ENCODE measurements around the gene LGALS13. TPM values are rescaled to one million over a fixed set of nuclear protein-coding genes. Genes with fewer than 3 reads are reported as not detected.

Gene LGALS13
- total RNA-seq, 1 donor from 2014 or later: not detected

DNA sequence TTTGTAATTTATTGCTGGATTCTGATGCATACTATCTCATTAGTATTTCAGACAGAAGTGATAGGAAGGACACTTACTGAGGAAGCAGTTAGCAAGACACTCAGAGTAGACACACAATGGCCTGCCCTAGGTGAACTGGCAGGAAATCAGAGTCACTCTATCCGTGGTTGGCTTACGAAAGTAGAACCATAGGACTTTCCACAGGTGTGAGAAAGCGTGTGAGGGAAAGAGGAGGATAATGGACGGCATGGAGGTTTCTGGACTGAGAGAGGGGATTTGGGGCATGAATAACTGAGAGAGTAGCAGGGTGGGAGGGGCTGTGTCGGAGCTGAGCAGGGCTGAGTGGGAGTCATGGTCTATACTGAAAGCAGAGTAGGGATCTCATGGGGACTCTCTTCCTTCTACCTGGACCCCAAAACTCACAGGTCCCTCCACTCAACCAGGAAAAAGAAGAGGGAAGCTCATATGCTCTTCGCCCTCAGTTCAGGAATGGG lies 43.7 kb upstream of the LGALS13 start:
- H3K27ac Mint-ChIP-seq: no peak overlapping the region
- TF ChIP-seq, protein P1, sequence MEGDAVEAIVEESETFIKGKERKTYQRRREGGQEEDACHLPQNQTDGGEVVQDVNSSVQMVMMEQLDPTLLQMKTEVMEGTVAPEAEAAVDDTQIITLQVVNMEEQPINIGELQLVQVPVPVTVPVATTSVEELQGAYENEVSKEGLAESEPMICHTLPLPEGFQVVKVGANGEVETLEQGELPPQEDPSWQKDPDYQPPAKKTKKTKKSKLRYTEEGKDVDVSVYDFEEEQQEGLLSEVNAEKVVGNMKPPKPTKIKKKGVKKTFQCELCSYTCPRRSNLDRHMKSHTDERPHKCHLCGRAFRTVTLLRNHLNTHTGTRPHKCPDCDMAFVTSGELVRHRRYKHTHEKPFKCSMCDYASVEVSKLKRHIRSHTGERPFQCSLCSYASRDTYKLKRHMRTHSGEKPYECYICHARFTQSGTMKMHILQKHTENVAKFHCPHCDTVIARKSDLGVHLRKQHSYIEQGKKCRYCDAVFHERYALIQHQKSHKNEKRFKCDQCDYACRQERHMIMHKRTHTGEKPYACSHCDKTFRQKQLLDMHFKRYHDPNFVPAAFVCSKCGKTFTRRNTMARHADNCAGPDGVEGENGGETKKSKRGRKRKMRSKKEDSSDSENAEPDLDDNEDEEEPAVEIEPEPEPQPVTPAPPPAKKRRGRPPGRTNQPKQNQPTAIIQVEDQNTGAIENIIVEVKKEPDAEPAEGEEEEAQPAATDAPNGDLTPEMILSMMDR (IDR thresholded peaks at IDR 0.05; ENCODE audit: unreplicated experiment): no peak

DNA sequence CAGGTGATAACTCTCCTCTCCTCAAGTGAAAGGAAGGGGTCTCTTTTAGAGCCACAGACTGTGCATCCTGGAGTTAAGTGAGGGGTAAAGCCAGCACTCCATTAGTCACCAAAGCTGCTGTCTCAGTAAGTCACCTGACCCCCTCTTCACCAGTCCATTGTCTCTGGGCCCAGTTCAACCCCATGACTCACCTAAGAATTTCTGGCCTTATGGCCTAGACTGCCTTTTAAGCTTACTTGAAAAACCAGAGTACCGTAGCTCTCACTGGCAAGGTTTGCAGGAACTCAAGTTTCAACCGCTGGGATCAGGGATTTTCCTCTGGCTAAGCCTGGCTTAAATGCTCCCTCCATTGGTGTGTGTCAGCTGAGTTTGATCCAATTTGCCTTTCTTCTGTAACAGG lies 38.9 kb upstream of the LGALS13 start:
- H3K9me3 Mint-ChIP-seq: no peaks in the 10 kb centered on the region
- H3K36me3 Mint-ChIP-seq: no peaks in the 10 kb centered on the region
- peaks cover 3% of the 10 kb centered on the region for H3K4me1 Mint-ChIP-seq
- TF ChIP-seq, protein P1 (IDR thresholded peaks at IDR 0.05; ENCODE audit: unreplicated experiment): no peak
- H3K4me3 Mint-ChIP-seq: no peak overlapping the region
- no peak for DNase-seq (ENCODE audit: low spot score in 2 of 2, unreplicated experiment in 2 of 2)
- peaks cover 16% of the 10 kb centered on the region for H3K27me3 Mint-ChIP-seq (ENCODE audit: low read depth)
- no peak overlapping the region for H3K27ac Mint-ChIP-seq

More for the DNA sequence above, 43.7 kb upstream of the LGALS13 start:
- H3K36me3 Mint-ChIP-seq: no peaks in the 10 kb centered on the region
- H3K4me3 Mint-ChIP-seq: no peak overlapping the region
- no peak for DNase-seq (ENCODE audit: low spot score in 2 of 2, unreplicated experiment in 2 of 2)
- H3K9me3 Mint-ChIP-seq: no peaks in the 10 kb centered on the region
- H3K4me1 Mint-ChIP-seq: peaks cover 10% of the 10 kb centered on the region
- H3K27me3 Mint-ChIP-seq (ENCODE audit: low read depth): peaks cover 27% of the 10 kb centered on the region

DNA sequence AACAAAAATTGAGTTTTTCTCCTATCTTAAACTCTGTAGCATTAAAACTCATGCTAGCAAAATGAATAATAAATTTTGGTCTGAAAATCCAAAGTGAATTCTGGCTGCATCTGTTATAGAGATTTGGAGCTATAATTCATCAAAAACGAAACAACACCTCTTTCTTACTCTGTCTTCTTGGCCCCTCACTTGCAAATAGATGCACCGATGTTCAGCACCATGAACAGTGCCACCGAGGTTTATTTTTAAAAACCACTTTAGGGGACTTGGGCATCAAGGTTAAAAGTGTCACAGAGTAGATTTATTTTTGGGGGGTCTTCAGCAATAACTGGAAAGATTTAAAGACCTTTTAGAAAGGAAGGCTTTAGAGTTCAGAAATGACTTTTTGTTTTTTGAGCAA lies 36.3 kb upstream of the LGALS13 start:
- no peaks in the 10 kb centered on the region for H3K9me3 Mint-ChIP-seq
- no peak overlapping the region for H3K4me3 Mint-ChIP-seq
- no peak for DNase-seq (ENCODE audit: low spot score in 2 of 2, unreplicated experiment in 2 of 2)

DNA sequence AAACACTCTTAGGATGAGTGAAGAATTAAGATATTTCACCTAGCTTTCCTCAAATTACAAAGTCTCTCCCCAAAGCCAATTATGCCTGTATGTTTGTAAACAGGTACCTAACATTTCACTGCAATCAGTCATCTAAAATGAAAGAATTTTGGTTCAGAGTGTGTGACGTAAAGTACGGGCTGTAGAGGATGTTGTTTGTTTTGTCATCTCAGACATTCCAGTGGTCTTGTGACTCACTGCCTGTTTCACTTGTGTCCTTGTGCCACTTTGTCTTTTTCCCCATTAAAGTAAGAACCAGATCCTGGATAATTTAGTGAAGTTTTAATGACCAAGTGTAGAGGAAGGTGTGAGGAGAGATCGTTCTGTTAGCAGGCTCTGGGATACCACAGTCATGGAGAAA lies 33.7 kb upstream of the LGALS13 start:
- H3K4me1 Mint-ChIP-seq: no peaks in the 10 kb centered on the region

More for the DNA sequence above, 36.3 kb upstream of the LGALS13 start:
- Mint-ChIP-seq H3K27ac (no peak overlapping the region), H3K27me3 (ENCODE audit: low read depth) (peaks cover 18% of the 10 kb centered on the region), H3K36me3 (no peaks in the 10 kb centered on the region), H3K4me1 (no peaks in the 10 kb centered on the region)
- TF ChIP-seq, protein P1 (IDR thresholded peaks at IDR 0.05; ENCODE audit: unreplicated experiment): no peak

DNA sequence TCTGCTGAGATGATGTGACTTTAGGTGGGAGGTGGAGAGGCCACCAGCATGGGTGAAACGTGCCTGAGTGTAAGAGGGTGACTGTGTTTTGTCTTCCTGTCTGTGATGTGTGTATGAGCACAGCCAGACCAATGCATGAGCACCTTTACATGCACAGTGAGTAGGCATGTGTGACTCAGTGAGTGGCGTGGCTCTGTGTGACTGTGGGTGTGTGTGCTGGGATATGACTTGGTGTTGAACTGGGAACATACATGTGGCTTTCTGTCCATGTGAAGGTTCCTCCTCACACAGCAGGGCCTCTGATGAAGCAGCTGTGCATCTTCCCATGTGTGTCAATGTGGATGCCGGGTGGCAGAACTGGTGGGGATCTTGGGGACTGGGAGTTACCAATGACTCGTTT lies 19.9 kb upstream of the LGALS13 start:
- Mint-ChIP-seq H3K9me3 (peaks cover 8% of the 10 kb centered on the region), H3K36me3 (no peaks in the 10 kb centered on the region), H3K27me3 (ENCODE audit: low read depth) (peaks cover 13% of the 10 kb centered on the region), H3K27ac (no peak overlapping the region), H3K4me1 (no peaks in the 10 kb centered on the region), H3K4me3 (no peak overlapping the region)
- DNase-seq (ENCODE audit: low spot score in 2 of 2, unreplicated experiment in 2 of 2): no peak
- TF ChIP-seq, protein P1 (IDR thresholded peaks at IDR 0.05; ENCODE audit: unreplicated experiment): no peak

More for the DNA sequence above, 33.7 kb upstream of the LGALS13 start:
- Mint-ChIP-seq H3K27ac (no peak overlapping the region), H3K27me3 (ENCODE audit: low read depth) (peaks cover 9% of the 10 kb centered on the region), H3K36me3 (no peaks in the 10 kb centered on the region), H3K9me3 (peaks cover 11% of the 10 kb centered on the region), H3K4me3 (no peak overlapping the region)
- TF ChIP-seq, protein P1 (IDR thresholded peaks at IDR 0.05; ENCODE audit: unreplicated experiment): no peak
- DNase-seq (ENCODE audit: low spot score in 2 of 2, unreplicated experiment in 2 of 2): no peak
